Skeletal muscle tissue (tissue), 4 donors: ENCODE data around the gene SNX9. TPM values are rescaled to one million over a fixed set of nuclear protein-coding genes. Genes with fewer than 3 reads are reported as not detected.
"Not testable (repeated sequence)": the region's sequence is repeated elsewhere in the genome, so short reads cannot be mapped to it uniquely, and the experiment has no call there.

Experiments
- H3K27ac ChIP-seq: one replicate; pipeline ENCODE4 v1.7.0; 2013; ENCODE audit warnings: mild to moderate bottlenecking, low read depth, low read length, inconsistent platforms
- H3K27me3 ChIP-seq, 3 donors: one replicate each; pipeline ENCODE4 v1.7.0; 2013; ENCODE audit warnings: low read length in 3 of 3; ENCODE audit not compliant: control insufficient read depth in 3 of 3, insufficient read depth in 3 of 3
- H3K36me3 ChIP-seq, 3 donors: one replicate each; pipeline ENCODE4 v1.7.0; 2013; ENCODE audit warnings: low read length in 3 of 3; ENCODE audit not compliant: control insufficient read depth in 3 of 3, insufficient read depth in 3 of 3
- H3K4me1 ChIP-seq, 3 donors: one replicate each; pipeline ENCODE4 v1.7.0; 2013; ENCODE audit warnings: low read length in 3 of 3, mild to moderate bottlenecking in 3 of 3; ENCODE audit not compliant: control insufficient read depth in 3 of 3, insufficient read depth in 3 of 3
- H3K4me3 ChIP-seq, 3 donors: one replicate each; pipeline ENCODE4 v1.7.0; 2013; ENCODE audit warnings: low read length in 3 of 3
- H3K9ac ChIP-seq, 3 donors: one replicate each; pipeline ENCODE4 v1.7.0; 2013; ENCODE audit warnings: low read length in 3 of 3, mild to moderate bottlenecking in 3 of 3, moderate library complexity in 2 of 3, low read depth in 1 of 3
- H3K9me3 ChIP-seq, 3 donors: one replicate each; pipeline ENCODE4 v1.7.0; 2013; ENCODE audit warnings: low read length in 3 of 3; ENCODE audit not compliant: control insufficient read depth in 3 of 3
- total RNA-seq: library from RNA; depleted of rRNA; stranded (reverse); fragments of >200 nt; gene quantifications from one replicate; pipeline ENCODE4 v1.2.3, GENCODE V29; 2014
- donor health status: Osteomylitis.

Gene SNX9
- total RNA-seq, 1 donor from 2014 or later, result 19.3 TPM

GRCh38 chr6:157944983-157945931 is 122.2 kb downstream of the SNX9 start:
- Histone ChIP-seq H3K27ac (no peak overlapping the region), H3K4me1 (no peaks in the 10 kb centered on the region), H3K9me3 (peaks cover 0 to 6% (median 0%) of the 10 kb centered on the region in 3 donors), H3K9ac (no peak overlapping the region), H3K4me3 (no peak overlapping the region), H3K27me3 (no peaks in the 10 kb centered on the region), H3K36me3 (peaks cover 22 to 42% (median 41%) of the 10 kb centered on the region in 3 donors)

- peaks cover 0 to 6% (median 0%) of the 10 kb centered on the region in 3 donors for H3K9me3 ChIP-seq
- peaks cover 21 to 36% (median 35%) of the 10 kb centered on the region in 3 donors for H3K36me3 ChIP-seq
- no peaks in the 10 kb centered on the region for H3K4me1 ChIP-seq
- no peak overlapping the region for H3K4me3 ChIP-seq
- no peak overlapping the region for H3K9ac ChIP-seq
- no peaks in the 10 kb centered on the region for H3K27me3 ChIP-seq
- H3K27ac ChIP-seq, result no peak overlapping the region
Observed at GRCh38 chr6:157946053-157946617, 123.1 kb downstream of the SNX9 start.

GRCh38 chr6:157946865-157947532 is 124.0 kb downstream of the SNX9 start:
- no peak overlapping the region for H3K9ac ChIP-seq

GRCh38 chr6:157950899-157951298 is 127.9 kb downstream of the SNX9 start:
- not testable (repeated sequence) for H3K36me3 ChIP-seq, H3K9me3 ChIP-seq, H3K9ac ChIP-seq, H3K4me3 ChIP-seq, H3K27ac ChIP-seq
- H3K4me1 ChIP-seq, result peaks cover 7 to 19% (median 7%) of the 10 kb centered on the region in 3 donors
- H3K27me3 ChIP-seq, result peaks cover 0 to 13% (median 0%) of the 10 kb centered on the region in 3 donors

More at GRCh38 chr6:157946865-157947532, 124.0 kb downstream of the SNX9 start:
- Histone ChIP-seq H3K9me3 (peaks cover 0 to 6% (median 0%) of the 10 kb centered on the region in 3 donors), H3K27me3 (peaks cover 0 to 5% (median 0%) of the 10 kb centered on the region in 3 donors), H3K27ac (no peak overlapping the region), H3K4me3 (no peak overlapping the region), H3K4me1 (no peaks in the 10 kb centered on the region), H3K36me3 (peaks cover 14 to 29% (median 26%) of the 10 kb centered on the region in 3 donors)

- H3K4me3 ChIP-seq, result no peak overlapping the region
- peaks cover 0 to 13% (median 0%) of the 10 kb centered on the region in 3 donors for H3K27me3 ChIP-seq
- peaks cover 7 to 19% (median 7%) of the 10 kb centered on the region in 3 donors for H3K4me1 ChIP-seq
- peaks cover 0 to 6% (median 0%) of the 10 kb centered on the region in 3 donors for H3K9me3 ChIP-seq
- no peak overlapping the region for H3K27ac ChIP-seq
- H3K9ac ChIP-seq, result no peak overlapping the region
- no peaks in the 10 kb centered on the region for H3K36me3 ChIP-seq
Observed at GRCh38 chr6:157951828-157952227, 128.8 kb downstream of the SNX9 start.

- Histone ChIP-seq H3K27ac (peak overlapping the region; percentile 71), H3K9me3 (peaks cover 0 to 6% (median under 1%) of the 10 kb centered on the region in 3 donors), H3K9ac (no peak overlapping the region), H3K27me3 (peaks cover 0 to 13% (median 0%) of the 10 kb centered on the region in 3 donors), H3K4me3 (no peak overlapping the region), H3K36me3 (no peaks in the 10 kb centered on the region), H3K4me1 (peaks cover 7 to 19% (median 7%) of the 10 kb centered on the region in 3 donors)
Observed at GRCh38 chr6:157952861-157953351, 129.9 kb downstream of the SNX9 start.

- peaks cover 0 to 6% (median 4%) of the 10 kb centered on the region in 3 donors for H3K9me3 ChIP-seq
- H3K4me1 ChIP-seq, result peaks cover 7 to 19% (median 7%) of the 10 kb centered on the region in 3 donors
- peak overlapping the region in 2 of 3 donors; percentile 22 to 34 for H3K9ac ChIP-seq
- no peaks in the 10 kb centered on the region for H3K36me3 ChIP-seq
- H3K27ac ChIP-seq, result peak overlapping the region; percentile 71
- peak overlapping the region; percentile 8 to 61 (median 57) for H3K4me3 ChIP-seq
- peaks cover 0 to 13% (median 0%) of the 10 kb centered on the region in 3 donors for H3K27me3 ChIP-seq
Observed at GRCh38 chr6:157953580-157954091, 130.6 kb downstream of the SNX9 start.

GRCh38 chr6:157954150-157955117 is 131.4 kb downstream of the SNX9 start:
- Histone ChIP-seq H3K27me3 (peaks cover 0 to 13% (median 0%) of the 10 kb centered on the region in 3 donors), H3K36me3 (no peaks in the 10 kb centered on the region), H3K4me1 (peaks cover 7 to 19% (median 7%) of the 10 kb centered on the region in 3 donors), H3K9ac (peak overlapping the region; percentile 22 to 54 (median 34)), H3K27ac (peak overlapping the region; percentile 71), H3K4me3 (peak overlapping the region; percentile 8 to 61 (median 57)), H3K9me3 (peaks cover 0 to 6% (median 4%) of the 10 kb centered on the region in 3 donors)
